Activated naive CD4-positive, alpha-beta T cell treated with anti-CD3 and anti-CD28 coated beads, Interleukin-2, amount 50 U/mL, for 24 hours (primary cell): ENCODE results near the gene TFDP1.
A peak's percentile ranks its signal among the peaks of the same experiment; 100 is the strongest.

Experiments
- H3K27ac Mint-ChIP-seq: one replicate; pipeline ENCODE4 v1.8.0; 2021; ENCODE audit warnings: mild to moderate bottlenecking, mixed read lengths
- H3K27me3 Mint-ChIP-seq: one replicate; pipeline ENCODE4 v1.8.0; 2021; ENCODE audit warnings: mixed read lengths
- H3K36me3 Mint-ChIP-seq: one replicate; pipeline ENCODE4 v1.8.0; 2021; ENCODE audit warnings: mixed read lengths
- H3K4me1 Mint-ChIP-seq: one replicate; pipeline ENCODE4 v1.8.0; 2021; ENCODE audit warnings: mixed read lengths
- H3K4me3 Mint-ChIP-seq: one replicate; pipeline ENCODE4 v1.8.0; 2021; ENCODE audit warnings: mild to moderate bottlenecking, mixed read lengths
- H3K9me3 Mint-ChIP-seq: one replicate; pipeline ENCODE4 v1.8.0; 2021; ENCODE audit warnings: mixed read lengths

TFDP1 gene

DNA sequence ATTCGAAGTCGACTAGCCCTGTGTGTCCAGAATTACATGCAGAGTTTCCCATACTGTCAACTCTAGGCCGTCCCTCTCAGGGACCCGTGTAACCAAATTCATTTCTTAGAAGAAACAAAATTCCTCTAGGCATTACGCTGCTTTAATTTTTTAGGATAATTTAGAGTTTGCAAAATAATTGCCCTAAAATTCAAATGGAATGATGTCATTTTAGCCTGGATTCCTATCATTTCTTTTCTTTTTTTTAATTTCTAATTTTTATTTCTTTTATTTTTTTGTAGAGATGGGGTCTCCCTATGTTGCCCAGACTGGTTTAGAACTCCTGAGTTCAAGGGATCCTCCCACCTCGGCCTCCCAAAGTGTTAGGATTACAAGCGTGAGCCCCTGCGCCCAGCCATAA, 74.8 kb downstream of the TFDP1 start:
- H3K4me1 Mint-ChIP-seq: no peaks in the 10 kb centered on the region
- no peak overlapping the region for H3K4me3 Mint-ChIP-seq
- no peak overlapping the region for H3K27ac Mint-ChIP-seq
- peaks cover 4% of the 10 kb centered on the region for H3K36me3 Mint-ChIP-seq
- H3K9me3 Mint-ChIP-seq: peaks cover 12% of the 10 kb centered on the region
- H3K27me3 Mint-ChIP-seq: no peaks in the 10 kb centered on the region

DNA sequence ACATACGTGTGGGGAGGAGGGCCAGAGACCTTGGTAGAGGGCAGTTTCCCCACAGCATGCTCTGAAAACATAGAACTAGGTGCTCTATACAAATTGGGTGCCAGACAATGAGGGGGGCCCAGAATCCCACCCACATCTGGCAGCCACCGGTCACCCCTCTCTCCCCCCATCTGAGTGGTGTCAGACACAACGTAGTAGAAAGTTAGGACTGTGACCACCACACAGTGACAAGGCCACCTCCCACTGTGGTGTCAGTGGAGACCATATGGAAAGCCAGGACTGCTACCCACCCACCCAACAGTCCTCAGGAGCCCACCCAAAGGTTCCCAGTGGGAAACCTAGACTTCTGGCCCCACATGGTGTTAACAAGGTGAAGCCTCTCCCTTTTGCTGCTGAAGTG, 75.5 kb downstream of the TFDP1 start:
- Mint-ChIP-seq H3K4me3 (no peak overlapping the region), H3K36me3 (peaks cover 4% of the 10 kb centered on the region), H3K27ac (no peak overlapping the region), H3K9me3 (peaks cover 12% of the 10 kb centered on the region), H3K27me3 (no peaks in the 10 kb centered on the region), H3K4me1 (no peaks in the 10 kb centered on the region)

DNA sequence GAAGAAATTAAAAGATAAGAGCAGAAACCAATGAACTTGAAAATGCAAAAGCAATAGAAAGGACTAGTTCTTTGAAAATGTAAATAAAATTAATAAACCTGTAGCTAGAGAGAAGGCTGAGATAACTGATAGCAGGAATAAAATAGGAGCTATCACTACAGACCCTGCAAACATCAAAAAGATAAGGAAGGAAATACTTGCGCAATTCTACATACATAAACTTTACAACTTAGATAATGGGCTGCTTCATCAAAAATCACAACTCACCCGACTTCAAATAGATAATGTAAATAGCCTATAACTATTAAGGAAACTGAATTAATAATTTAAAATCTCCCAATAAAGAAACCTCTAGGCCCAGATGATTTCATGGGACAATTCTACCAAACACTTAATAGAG, 77.0 kb downstream of the TFDP1 start:
- H3K4me1 Mint-ChIP-seq: no peaks in the 10 kb centered on the region
- no peaks in the 10 kb centered on the region for H3K27me3 Mint-ChIP-seq
- H3K9me3 Mint-ChIP-seq: peaks cover 12% of the 10 kb centered on the region
- H3K4me3 Mint-ChIP-seq: no peak overlapping the region
- H3K27ac Mint-ChIP-seq: no peak overlapping the region
- H3K36me3 Mint-ChIP-seq: peaks cover 4% of the 10 kb centered on the region

DNA sequence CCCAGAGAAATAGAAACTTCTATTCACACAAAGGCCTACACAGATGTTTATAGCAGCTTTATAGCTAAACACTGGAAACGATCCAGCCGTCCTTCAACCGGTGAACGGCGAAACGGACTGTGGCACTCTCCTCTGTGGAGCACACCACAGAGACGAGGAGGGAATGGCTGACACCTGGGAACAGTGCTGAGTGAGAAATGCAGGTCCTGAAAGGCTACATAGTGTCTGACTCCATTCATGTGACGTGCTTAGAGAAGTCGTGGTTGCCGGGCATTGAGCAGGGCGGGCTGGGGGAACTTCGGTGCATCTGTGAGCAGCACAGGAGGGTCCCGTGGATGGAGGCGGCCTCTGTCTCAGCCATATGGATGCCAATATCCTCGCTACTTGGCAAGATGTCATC, 79.4 kb downstream of the TFDP1 start:
- Mint-ChIP-seq H3K9me3 (peaks cover 12% of the 10 kb centered on the region), H3K27me3 (no peaks in the 10 kb centered on the region), H3K27ac (no peak overlapping the region), H3K4me1 (no peaks in the 10 kb centered on the region), H3K4me3 (no peak overlapping the region), H3K36me3 (peaks cover 4% of the 10 kb centered on the region)

DNA sequence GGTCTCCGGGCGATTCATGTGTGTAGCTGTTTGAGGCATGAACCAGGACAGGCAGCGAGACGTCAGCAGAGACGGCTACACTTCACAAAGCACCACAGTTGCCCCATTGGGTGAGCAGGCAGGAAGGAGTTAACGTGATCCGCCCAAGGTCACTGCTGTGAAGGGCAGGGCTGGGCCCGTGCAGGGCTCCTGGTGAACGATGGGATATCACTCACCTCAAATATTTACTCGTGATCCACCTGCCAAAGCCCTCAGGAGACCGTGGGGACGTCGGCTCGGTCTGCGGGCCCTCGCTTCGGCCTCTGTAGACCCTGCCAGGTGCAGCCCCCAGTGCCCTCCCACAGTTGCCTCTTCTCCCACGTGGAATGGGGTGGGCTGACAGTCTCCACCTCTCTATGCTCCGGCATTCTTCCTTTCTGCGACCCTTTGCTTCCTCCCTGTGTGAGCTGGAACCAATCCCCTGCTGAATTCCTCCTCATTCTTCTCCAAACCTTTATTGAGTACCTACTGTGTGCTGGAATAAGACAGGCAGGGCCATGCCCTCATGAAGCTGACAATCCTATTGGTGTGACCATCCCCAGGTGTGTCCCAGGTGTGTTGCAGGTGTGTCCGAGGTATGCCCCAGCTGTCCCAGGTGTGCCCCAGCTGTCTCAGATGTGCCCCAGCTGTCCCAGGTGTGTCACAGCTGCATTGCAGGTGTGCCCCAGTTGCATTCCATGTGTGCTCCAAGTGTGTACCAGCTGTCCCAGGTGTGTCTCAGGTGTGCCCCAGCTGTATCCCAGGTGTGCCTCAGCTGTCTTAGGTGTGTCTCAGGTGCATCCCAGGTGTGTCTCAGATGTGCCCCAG, 80.4 kb downstream of the TFDP1 start:
- Mint-ChIP-seq H3K4me3 (no peak overlapping the region), H3K4me1 (no peaks in the 10 kb centered on the region), H3K36me3 (peaks cover 4% of the 10 kb centered on the region), H3K27me3 (no peaks in the 10 kb centered on the region), H3K9me3 (peaks cover 12% of the 10 kb centered on the region), H3K27ac (no peak overlapping the region)

DNA sequence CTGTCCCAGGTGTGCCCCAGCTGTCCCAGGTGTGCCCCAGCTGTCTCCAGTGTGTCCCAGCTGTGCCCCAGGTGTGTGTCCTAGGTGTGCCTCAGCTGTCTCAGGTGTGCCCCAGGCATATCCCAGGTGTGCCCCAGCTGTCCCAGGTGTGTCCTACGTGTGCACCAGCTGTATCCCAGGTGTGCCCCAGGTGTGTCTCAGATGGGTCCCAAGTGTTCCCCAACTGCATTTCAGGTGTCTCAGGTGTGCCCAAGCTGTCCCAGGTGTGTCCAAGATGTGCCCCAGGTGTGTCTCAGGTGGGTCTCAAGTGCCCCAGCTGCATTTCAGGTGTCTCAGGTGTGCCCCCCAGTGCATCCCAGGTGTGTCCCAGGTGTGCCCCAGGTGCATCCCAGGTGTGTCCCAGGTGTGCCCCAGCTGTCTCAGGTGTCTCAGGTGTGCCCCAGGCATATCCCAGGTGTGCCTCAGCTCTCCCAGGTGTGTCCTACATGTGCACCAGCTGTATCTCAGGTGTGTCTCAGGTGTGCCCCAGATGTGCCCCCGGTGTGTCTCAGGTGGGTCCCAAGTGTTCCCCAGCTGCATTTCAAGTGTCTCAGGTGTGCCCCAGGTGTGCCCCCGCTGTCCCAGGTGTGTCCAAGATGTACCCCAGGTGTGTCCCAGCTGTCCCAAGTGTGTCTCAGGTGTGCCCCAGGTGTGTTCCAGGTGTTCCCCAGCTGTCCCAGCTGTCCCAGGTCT, 81.2 kb downstream of the TFDP1 start:
- no peak overlapping the region for H3K4me3 Mint-ChIP-seq
- H3K27ac Mint-ChIP-seq: peak overlapping the region; percentile 41

DNA sequence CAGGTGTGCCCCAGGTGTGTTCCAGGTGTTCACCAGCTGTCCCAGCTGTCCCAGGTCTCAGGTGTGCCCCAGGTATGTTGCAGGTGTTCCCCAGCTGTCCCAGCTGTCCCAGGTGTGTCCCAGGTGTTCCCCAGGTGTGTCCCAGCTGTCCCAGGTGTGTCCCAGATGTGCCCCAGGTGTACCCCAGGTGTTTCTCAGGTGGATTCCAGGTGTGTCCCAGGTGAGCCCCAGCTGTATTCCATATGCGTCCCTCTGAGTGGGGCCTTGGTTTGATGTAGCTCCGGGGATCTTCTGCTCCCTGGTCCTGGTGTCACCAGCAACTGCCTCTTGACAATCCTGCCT, 81.7 kb downstream of the TFDP1 start:
- Mint-ChIP-seq H3K4me1 (no peaks in the 10 kb centered on the region), H3K4me3 (no peak overlapping the region), H3K9me3 (peaks cover 3% of the 10 kb centered on the region), H3K36me3 (peaks cover under 1% of the 10 kb centered on the region), H3K27me3 (no peaks in the 10 kb centered on the region), H3K27ac (no peak overlapping the region)

More for the DNA sequence above, 81.2 kb downstream of the TFDP1 start:
- Mint-ChIP-seq H3K27me3 (no peaks in the 10 kb centered on the region), H3K36me3 (peaks cover 3% of the 10 kb centered on the region), H3K4me1 (no peaks in the 10 kb centered on the region), H3K9me3 (peaks cover 9% of the 10 kb centered on the region)

DNA sequence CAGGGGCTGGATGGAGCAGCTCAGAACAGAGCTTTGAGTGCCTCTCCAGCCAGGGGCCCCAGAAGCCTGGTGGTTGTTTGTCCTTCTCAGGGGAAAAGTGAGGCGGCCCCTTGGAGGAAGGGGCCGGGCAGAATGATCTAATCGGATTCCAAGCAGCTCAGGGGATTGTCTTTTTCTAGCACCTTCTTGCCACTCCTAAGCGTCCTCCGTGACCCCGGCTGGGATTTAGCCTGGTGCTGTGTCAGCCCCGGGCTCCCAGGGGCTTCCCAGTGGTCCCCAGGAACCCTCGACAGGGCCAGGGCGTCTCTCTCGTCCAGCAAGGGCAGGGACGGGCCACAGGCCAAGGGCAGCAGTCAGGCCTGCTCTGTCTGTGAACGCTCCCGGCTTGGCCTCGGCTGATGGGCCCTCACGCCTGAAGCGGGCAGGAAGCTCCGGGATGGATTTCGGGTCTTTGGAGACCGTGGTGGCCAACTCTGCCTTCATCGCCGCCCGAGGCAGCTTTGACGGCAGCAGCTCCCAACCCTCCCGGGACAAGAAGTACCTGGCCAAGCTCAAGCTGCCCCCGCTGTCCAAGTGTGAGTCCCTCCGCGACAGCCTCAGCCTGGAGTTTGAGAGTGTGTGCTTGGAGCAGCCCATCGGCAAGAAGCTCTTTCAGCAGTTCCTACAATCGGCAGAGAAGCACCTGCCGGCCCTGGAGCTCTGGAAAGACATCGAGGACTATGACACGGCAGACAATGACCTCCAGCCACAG, 82.6 kb downstream of the TFDP1 start, which contains the start of gene GRK1:
TSS of gene GRK1 (plus strand) at position 269 of the 751 bp plus-strand sequence. CDS start at position 437, 168 bp downstream.
- no peaks in the 10 kb centered on the region for H3K4me1 Mint-ChIP-seq
- no peaks in the 10 kb centered on the region for H3K27me3 Mint-ChIP-seq
- H3K36me3 Mint-ChIP-seq: no peaks in the 10 kb centered on the region
- H3K4me3 Mint-ChIP-seq: no peak within 1 kb of the TSS
- H3K9me3 Mint-ChIP-seq: no peaks in the 10 kb centered on the region
- no peak within 1 kb of the TSS for H3K27ac Mint-ChIP-seq

DNA sequence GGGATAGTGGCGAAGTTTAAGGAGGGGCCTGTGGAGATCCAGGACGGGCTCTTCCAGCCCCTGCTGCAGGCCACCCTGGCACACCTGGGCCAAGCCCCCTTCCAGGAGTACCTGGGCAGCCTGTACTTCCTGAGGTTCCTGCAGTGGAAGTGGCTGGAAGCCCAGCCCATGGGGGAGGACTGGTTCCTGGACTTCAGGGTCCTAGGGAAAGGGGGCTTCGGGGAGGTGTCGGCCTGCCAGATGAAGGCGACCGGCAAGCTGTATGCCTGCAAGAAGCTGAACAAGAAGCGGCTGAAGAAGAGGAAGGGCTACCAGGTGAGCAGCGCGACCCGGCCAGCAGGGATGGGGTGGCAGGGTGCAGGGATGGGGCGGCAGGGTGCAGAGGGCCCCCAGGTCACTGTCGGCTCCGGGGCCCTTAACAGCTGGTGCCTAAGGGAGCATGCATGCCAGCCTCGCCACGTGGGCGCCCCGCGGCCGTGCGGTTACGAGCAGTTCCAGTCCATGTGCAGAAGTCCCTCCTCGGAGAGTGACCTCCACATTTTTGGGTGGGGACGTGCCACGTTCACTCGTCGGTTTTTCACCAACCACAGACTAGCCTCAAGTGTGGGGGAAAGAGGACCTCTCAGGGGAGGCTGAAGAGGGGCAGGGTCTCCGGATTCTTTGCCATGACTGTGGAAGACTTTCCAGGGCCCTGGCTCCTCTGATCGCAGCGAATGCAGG, 83.4 kb downstream of the TFDP1 start:
- H3K4me1 Mint-ChIP-seq: no peaks in the 10 kb centered on the region
- no peaks in the 10 kb centered on the region for H3K36me3 Mint-ChIP-seq
- no peaks in the 10 kb centered on the region for H3K9me3 Mint-ChIP-seq
- no peaks in the 10 kb centered on the region for H3K27me3 Mint-ChIP-seq
- no peak overlapping the region for H3K27ac Mint-ChIP-seq
- no peak overlapping the region for H3K4me3 Mint-ChIP-seq

DNA sequence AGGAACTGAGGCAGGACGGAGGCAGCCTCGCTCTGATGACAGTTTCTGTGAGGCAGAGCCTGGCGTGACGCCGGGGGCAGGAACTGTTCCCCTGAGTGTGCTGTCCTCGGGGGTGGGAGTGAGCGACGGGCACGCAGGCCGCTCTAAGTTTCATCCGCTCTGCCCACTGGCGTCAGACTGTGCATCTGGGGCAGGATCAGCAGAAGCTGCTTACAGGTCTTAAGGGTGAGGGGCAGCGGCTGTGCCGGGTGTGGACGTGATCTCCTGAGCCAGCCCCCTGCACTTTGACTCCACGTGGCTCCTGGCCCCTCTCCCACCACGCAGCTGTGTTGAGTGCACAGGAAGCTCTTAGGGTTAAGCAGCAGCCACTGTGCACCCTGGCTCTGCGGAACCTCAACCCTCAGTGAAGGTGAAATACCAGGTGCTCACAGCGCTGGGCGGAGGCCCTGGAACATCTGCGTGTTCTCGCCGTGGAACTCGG, 84.0 kb downstream of the TFDP1 start:
- H3K9me3 Mint-ChIP-seq: no peaks in the 10 kb centered on the region
- no peaks in the 10 kb centered on the region for H3K4me1 Mint-ChIP-seq
- H3K27me3 Mint-ChIP-seq: no peaks in the 10 kb centered on the region
- no peaks in the 10 kb centered on the region for H3K36me3 Mint-ChIP-seq
- H3K4me3 Mint-ChIP-seq: no peak overlapping the region
- H3K27ac Mint-ChIP-seq: no peak overlapping the region

DNA sequence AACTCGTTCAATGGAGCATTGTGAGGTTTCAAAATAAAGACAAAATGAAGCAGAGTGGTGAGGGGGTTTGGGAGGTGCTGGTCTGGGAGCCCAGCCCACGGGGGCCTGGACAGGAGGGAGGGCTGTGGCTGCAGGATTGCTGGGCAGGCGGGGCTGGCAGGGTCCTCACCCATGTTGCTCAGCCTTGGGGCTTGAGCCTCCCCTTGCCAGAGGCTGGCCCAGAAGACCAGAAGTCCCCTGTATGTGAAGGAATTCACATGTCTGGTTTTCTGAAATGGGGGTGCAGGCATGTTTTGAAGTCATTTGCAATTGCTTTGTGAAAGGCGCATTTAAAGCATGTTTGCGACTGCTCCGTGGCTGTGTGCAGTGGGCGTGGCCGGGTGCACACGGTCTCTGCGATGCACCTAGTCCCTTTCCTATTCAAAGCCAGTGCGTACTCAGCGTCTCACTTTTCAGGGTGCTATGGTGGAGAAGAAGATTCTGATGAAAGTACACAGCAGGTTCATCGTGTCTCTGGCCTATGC, 84.7 kb downstream of the TFDP1 start:
- H3K4me3 Mint-ChIP-seq: no peak overlapping the region
- no peaks in the 10 kb centered on the region for H3K36me3 Mint-ChIP-seq
- H3K9me3 Mint-ChIP-seq: no peaks in the 10 kb centered on the region
- H3K27me3 Mint-ChIP-seq: no peaks in the 10 kb centered on the region
- H3K4me1 Mint-ChIP-seq: no peaks in the 10 kb centered on the region
- no peak overlapping the region for H3K27ac Mint-ChIP-seq

DNA sequence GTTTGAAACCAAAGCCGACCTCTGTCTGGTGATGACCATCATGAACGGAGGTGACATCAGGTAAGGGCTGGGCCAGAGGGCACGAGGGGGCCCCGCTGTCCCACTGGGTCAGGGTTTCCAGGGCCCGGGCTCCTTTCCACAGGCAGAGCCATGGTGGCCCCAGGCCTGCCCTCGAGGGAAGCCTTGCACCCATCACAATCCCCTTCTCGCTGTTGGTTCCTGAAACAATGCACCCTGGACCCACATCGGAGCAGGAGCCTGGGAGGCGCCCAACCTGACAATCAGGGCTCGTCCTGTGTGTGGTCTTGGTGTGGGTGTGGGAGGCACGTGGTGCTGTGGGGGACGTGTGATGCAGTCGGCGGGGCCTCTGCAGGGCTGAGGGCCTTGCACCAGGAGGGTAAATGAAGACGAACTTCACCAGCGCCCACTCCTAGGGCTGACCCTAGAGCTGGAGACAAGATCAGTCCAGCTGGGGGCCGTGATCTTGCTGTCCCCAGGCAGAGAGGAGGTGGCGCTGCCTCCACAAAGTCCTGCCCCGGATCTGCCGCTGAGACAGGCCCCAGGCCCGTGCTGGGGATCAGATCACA, 85.3 kb downstream of the TFDP1 start:
- Mint-ChIP-seq H3K4me1 (no peaks in the 10 kb centered on the region), H3K36me3 (no peaks in the 10 kb centered on the region), H3K4me3 (no peak overlapping the region), H3K9me3 (no peaks in the 10 kb centered on the region), H3K27me3 (no peaks in the 10 kb centered on the region), H3K27ac (no peak overlapping the region)

DNA sequence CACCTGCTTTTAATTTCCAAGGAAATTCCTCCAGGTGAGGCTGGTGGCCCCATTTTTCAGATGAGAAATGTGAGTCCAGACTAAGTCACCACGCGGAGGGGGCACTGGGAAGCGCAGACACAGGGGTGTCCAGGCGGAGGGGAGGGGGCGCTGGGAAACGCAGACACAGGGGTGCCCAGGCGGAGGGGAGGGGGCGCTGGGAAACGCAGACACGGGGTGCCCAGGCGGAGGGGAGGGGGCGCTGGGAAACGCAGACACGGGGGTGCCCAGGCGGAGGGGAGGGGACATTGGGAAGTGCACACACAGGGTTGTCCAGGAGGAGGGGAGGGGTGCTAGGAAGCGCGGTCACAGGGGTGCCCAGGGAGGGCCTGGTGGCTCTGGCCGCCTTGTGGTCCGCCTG, 86.0 kb downstream of the TFDP1 start:
- Mint-ChIP-seq H3K4me1 (no peaks in the 10 kb centered on the region), H3K27me3 (no peaks in the 10 kb centered on the region), H3K9me3 (no peaks in the 10 kb centered on the region), H3K4me3 (no peak overlapping the region), H3K27ac (no peak overlapping the region), H3K36me3 (no peaks in the 10 kb centered on the region)

DNA sequence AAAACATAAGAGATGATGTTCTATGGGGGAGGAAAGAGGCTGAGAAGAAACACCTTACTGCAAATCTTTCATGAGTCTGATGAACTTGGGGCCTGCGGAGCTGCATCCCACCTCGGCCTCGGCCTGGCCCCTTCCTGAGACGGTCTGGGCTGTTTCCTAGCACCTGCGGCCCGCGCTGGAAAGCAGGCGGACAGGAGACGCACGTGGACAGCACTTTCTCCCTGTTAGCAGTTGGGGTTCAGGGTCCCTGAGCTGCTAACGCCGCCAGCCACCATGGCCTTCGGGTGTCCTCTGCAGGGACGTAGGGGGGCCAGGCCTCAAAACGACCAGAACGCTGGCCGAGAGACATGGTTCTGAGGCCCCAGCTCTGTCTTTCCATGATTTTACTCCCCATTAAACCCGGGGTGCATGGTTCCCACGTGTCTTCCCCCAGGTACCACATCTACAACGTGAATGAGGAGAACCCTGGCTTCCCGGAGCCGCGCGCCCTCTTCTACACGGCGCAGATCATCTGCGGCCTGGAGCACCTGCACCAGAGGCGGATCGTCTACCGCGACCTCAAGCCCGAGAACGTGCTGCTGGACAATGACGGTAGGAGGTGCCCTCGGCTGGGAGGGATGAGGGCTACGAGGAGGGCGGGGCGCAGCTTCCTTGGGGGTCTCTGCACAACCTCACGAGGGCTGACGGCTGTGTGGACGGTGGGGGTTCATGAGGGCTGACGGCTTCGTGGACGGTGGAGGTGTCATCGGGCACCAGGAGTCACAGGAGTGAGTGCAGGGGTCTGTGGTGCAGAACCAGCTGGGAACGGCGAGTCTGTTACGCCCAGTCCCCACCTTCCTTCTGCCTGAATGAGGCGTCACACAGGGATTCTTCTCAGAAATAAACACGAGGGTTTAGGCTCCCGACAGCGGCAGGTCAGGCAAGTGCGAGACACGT, 86.8 kb downstream of the TFDP1 start:
- Mint-ChIP-seq H3K27me3 (no peaks in the 10 kb centered on the region), H3K9me3 (no peaks in the 10 kb centered on the region), H3K36me3 (no peaks in the 10 kb centered on the region)

More for the DNA sequence above, 86.8 kb downstream of the TFDP1 start:
- Mint-ChIP-seq H3K27ac (no peak overlapping the region), H3K4me3 (no peak overlapping the region), H3K4me1 (no peaks in the 10 kb centered on the region)
